Gastroesophageal sphincter (tissue), 3 donors: Measurements from ENCODE around the gene ROBO1.

Experiments
- EP300 ChIP-seq: sonication (generic); formaldehyde crosslinking; IDR thresholded peaks from one replicate; pipeline ENCODE4 v1.6.1; 2017; ENCODE audit warnings: antibody characterized with exemption, mild to moderate bottlenecking
- POLR2A ChIP-seq, 2 donors: fragments of 450-650 bp; IDR thresholded peaks; one replicate each; pipeline ENCODE4 v1.6.1; 2017; ENCODE audit warnings: antibody characterized with exemption in 2 of 2, mild to moderate bottlenecking in 2 of 2, moderate library complexity in 1 of 2
- TF ChIP-seq, protein P1 (sequence below), 4 experiments: fragments of 200-600 bp in 2 of 4; fragments of 450-650 bp in 2 of 4; sonication (generic) in 1 of 4; IDR thresholded peaks; one replicate each; pipeline ENCODE4 v1.5.1; 2017 to 2019; ENCODE audit warnings: antibody characterized with exemption in 4 of 4, mild to moderate bottlenecking in 2 of 4, moderate library complexity in 2 of 4

DNA sequence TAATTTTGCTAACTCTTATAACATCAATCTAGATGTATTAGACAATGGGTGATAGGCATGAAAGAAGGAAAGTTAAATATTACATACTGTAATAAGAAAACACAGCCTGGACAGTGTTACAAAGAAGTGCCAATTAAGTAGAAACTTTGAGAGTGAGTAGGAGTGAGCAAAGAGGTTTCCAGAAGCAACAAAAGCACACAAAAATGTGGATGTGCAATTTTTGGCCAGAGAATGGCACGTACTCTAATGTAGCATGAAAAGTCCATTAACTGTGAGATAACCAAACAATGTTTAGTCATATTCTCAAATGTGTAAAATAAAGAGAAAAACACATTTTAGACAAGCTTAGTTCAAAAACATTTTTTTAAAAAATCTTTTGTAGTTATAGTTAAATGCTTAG, 567.3 kb downstream of the ROBO1 start:
- no peak for TF ChIP-seq POLR2A (IDR thresholded peaks at IDR 0.05)
- TF ChIP-seq, protein P1, sequence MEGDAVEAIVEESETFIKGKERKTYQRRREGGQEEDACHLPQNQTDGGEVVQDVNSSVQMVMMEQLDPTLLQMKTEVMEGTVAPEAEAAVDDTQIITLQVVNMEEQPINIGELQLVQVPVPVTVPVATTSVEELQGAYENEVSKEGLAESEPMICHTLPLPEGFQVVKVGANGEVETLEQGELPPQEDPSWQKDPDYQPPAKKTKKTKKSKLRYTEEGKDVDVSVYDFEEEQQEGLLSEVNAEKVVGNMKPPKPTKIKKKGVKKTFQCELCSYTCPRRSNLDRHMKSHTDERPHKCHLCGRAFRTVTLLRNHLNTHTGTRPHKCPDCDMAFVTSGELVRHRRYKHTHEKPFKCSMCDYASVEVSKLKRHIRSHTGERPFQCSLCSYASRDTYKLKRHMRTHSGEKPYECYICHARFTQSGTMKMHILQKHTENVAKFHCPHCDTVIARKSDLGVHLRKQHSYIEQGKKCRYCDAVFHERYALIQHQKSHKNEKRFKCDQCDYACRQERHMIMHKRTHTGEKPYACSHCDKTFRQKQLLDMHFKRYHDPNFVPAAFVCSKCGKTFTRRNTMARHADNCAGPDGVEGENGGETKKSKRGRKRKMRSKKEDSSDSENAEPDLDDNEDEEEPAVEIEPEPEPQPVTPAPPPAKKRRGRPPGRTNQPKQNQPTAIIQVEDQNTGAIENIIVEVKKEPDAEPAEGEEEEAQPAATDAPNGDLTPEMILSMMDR (IDR thresholded peaks at IDR 0.05) = no peak
- no peak for TF ChIP-seq EP300
